Transverse colon (tissue), 4 donors: Measurements from ENCODE around the gene SSBP2. TPM values are rescaled to one million over a fixed set of nuclear protein-coding genes. Genes with fewer than 3 reads are reported as not detected.

Experiments
- DNase-seq: peaks from one replicate; pipeline ENCODE4 v3.0.0-alpha.2; 2019
- H3K27ac ChIP-seq, 4 donors: fragments of 200-600 bp; sonication (generic); 2 replicates each; pipeline ENCODE4 v1.5.1; 2016 to 2018; ENCODE audit warnings: inconsistent platforms in 4 of 4
- H3K27me3 ChIP-seq: fragments of 200-600 bp; sonication (generic); 2 replicates; pipeline ENCODE4 v1.5.1; 2017; ENCODE audit warnings: inconsistent platforms
- H3K36me3 ChIP-seq, 4 donors: fragments of 200-600 bp; sonication (generic); 2 replicates each; pipeline ENCODE4 v1.5.1; 2017 to 2019; ENCODE audit warnings: inconsistent platforms in 4 of 4
- H3K4me1 ChIP-seq, 4 donors: fragments of 200-600 bp; sonication (generic); 2 replicates each; pipeline ENCODE4 v1.5.1; 2017 to 2020; ENCODE audit warnings: inconsistent platforms in 4 of 4
- H3K4me3 ChIP-seq, 4 donors: fragments of 200-600 bp; sonication (generic); 1 replicate in 1 of 4; 2 replicates in 3 of 4; pipeline versions ENCODE4 v1.5.1 to v1.6.1; 2017 to 2019; ENCODE audit warnings: inconsistent platforms in 4 of 4
- H3K9me3 ChIP-seq, 2 donors: fragments of 200-600 bp; sonication (generic); 2 replicates each; pipeline ENCODE4 v1.5.1; 2017 to 2019; ENCODE audit warnings: inconsistent platforms in 2 of 2
- EP300 ChIP-seq: sonication (generic); formaldehyde crosslinking; IDR thresholded peaks from one replicate; pipeline ENCODE4 v1.6.1; 2017; ENCODE audit warnings: antibody characterized with exemption, low read depth
- POLR2A ChIP-seq: fragments of 450-650 bp; IDR thresholded peaks from one replicate; pipeline ENCODE4 v1.6.1; 2016; ENCODE audit warnings: antibody characterized with exemption, mild to moderate bottlenecking, moderate library complexity
- POLR2AphosphoS5 ChIP-seq, 3 donors: sonication (generic); formaldehyde crosslinking; IDR thresholded peaks; one replicate each; pipeline ENCODE4 v1.6.1; 2016; ENCODE audit warnings: antibody characterized with exemption in 3 of 3
- WGBS, 2 donors: methylation state at CpG; one replicate each; pipeline ENCODE4 v1.1.5; 2018; ENCODE audit warnings: low coverage in 1 of 2; 5-methylcytosine and 5-hydroxymethylcytosine counted together
- in situ Hi-C, 4 donors: fragments of 200-750 bp; cut with MboI; loops; one replicate each; pipeline versions ENCODE4 v1.15.0 to v1.15.1; 2017; ENCODE audit warnings: low sequenced_read_pairs in 3 of 4, low pct_ligation_motif_present in 1 of 4, low pct_unique_long_range_greater_than_20kb in 1 of 4
- intact Hi-C: fragments of 100-400 bp; cut with DNase I; formaldehyde crosslinking; loops from one replicate; pipeline ENCODE4 v1.15.1; 2023; ENCODE audit warnings: low total_unique reads
- total RNA-seq, 4 donors: library from RNA; depleted of rRNA; stranded (reverse); fragments of >200 nt; gene quantifications; one replicate each; pipeline ENCODE4 v1.1.0, GENCODE V29; 2016
- TF ChIP-seq, protein P1 (sequence below), 5 experiments: fragments of 200-600 bp in 3 of 5; fragments of 450-650 bp in 2 of 5; sonication (generic) in 3 of 5; IDR thresholded peaks; 1 replicate in 2 of 5; 2 replicates in 3 of 5; pipeline ENCODE4 v1.5.1; 2016 to 2017; ENCODE audit warnings: antibody characterized with exemption in 5 of 5, inconsistent platforms in 3 of 5, mild to moderate bottlenecking in 2 of 5, moderate library complexity in 1 of 5

SSBP2 gene
- total RNA-seq, 4 donors from 2014 or later: 22.8 to 50.4 (median 34.4) TPM

DNA sequence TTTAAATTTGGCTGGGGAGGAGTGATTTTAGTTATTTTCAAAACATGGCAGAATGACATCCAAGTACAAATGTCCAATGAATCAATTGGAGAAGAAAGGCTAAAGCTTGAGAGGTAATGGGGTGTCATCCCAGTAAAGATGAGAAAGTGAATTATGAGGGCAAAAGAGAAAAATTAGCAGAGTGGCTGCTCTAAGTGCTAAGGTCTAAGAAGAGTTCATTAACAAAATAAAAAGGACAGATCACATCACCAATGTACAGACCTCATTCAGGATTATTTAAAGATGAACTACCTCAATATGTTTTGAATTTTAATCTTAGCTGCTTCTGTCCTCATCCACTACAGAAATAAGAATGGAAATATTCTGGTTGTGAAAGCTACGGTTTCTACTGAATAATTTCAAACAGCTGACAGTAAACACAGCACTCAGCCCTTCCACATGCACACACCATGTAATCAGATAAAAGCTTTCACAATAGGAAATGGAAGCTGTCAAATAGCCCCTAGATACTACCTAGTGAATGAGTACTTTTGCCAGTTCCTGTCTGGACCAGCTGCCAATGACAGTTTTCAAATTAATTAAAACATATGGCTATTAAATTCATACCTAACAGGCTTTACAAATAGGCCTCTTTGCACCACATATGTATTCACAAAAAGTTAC is 171.5 kb downstream of the SSBP2 start:
- H3K36me3 ChIP-seq: no peaks in the 10 kb centered on the region
- no peaks in the 10 kb centered on the region for H3K9me3 ChIP-seq
- no peak overlapping the region for H3K4me3 ChIP-seq
- no peaks in the 10 kb centered on the region for H3K4me1 ChIP-seq
- no peak overlapping the region for H3K27ac ChIP-seq
- H3K27me3 ChIP-seq: no peaks in the 10 kb centered on the region
- DNase-seq: no peak
- in situ Hi-C loops: no loop called here
- TF ChIP-seq, protein P1, sequence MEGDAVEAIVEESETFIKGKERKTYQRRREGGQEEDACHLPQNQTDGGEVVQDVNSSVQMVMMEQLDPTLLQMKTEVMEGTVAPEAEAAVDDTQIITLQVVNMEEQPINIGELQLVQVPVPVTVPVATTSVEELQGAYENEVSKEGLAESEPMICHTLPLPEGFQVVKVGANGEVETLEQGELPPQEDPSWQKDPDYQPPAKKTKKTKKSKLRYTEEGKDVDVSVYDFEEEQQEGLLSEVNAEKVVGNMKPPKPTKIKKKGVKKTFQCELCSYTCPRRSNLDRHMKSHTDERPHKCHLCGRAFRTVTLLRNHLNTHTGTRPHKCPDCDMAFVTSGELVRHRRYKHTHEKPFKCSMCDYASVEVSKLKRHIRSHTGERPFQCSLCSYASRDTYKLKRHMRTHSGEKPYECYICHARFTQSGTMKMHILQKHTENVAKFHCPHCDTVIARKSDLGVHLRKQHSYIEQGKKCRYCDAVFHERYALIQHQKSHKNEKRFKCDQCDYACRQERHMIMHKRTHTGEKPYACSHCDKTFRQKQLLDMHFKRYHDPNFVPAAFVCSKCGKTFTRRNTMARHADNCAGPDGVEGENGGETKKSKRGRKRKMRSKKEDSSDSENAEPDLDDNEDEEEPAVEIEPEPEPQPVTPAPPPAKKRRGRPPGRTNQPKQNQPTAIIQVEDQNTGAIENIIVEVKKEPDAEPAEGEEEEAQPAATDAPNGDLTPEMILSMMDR (IDR thresholded peaks at IDR 0.05): no peak
- TF ChIP-seq EP300: no peak
- TF ChIP-seq POLR2AphosphoS5 (IDR thresholded peaks at IDR 0.05): no peak
- no peak for TF ChIP-seq POLR2A
- intact Hi-C loops: no loop called here
- 33 to 59% methylated on average over 1 of the region's 1 CpG for WGBS, 2 donors

DNA sequence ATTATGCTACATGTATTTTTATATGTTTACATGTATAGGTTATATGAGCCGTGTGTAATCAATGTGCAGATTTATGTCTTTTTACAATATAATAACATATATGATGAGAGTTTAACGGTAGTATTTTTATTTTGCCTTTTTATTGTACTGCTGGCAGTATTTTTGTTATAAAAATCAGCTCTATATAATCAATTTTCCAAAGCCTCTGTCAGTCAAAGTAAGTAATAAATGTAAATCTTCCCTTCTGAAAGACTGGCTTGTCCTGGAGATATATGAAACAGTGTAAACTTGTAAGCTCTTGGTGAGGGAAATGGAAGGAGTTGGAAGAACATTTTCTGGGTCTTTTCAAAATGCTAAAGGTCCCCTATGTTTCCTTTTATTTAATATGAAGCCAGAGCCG is 173.8 kb downstream of the SSBP2 start:
- no peak overlapping the region for H3K4me3 ChIP-seq
- no peak for DNase-seq
- whole genome bisulfite sequencing, 2 donors: 66 to 73% methylated on average over 3 of the region's 3 CpGs
- in situ Hi-C loops (no loop called here), intact Hi-C loops (no loop called here)
- no peak overlapping the region for H3K27ac ChIP-seq
- H3K9me3 ChIP-seq: no peaks in the 10 kb centered on the region
- H3K36me3 ChIP-seq: no peaks in the 10 kb centered on the region
- H3K4me1 ChIP-seq: no peaks in the 10 kb centered on the region
- H3K27me3 ChIP-seq: no peaks in the 10 kb centered on the region
- TF ChIP-seq POLR2AphosphoS5 (IDR thresholded peaks at IDR 0.05): no peak
- TF ChIP-seq POLR2A: no peak
- TF ChIP-seq, protein P1 (IDR thresholded peaks at IDR 0.05): no peak

DNA sequence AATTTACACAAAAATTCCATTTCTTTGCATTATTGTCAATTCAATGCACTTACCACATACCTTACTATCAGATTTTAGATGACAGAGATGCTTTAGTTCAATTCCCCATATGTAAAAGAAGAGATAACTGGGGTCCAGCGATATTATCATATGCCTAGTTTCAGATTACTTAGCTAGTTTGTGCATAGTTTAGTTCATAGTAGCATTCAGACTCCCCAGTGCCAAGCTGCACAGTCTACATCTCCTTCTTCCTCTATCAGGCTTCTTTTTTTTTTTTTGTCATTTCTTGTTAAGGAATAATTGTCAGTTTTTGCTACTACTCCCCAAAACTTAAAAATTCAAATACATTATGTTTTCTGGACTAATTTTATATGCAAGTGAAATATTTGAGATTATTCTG is 175.0 kb downstream of the SSBP2 start:
- H3K36me3 ChIP-seq: no peaks in the 10 kb centered on the region
- in situ Hi-C loops (no loop called here), intact Hi-C loops (no loop called here)
- WGBS, 2 donors: 95 to 100% methylated on average over 1 of the region's 1 CpG
- H3K9me3 ChIP-seq: no peaks in the 10 kb centered on the region
- H3K27ac ChIP-seq: no peak overlapping the region
- no peak for DNase-seq
- H3K4me3 ChIP-seq: no peak overlapping the region
- H3K4me1 ChIP-seq: no peaks in the 10 kb centered on the region
- no peaks in the 10 kb centered on the region for H3K27me3 ChIP-seq
- TF ChIP-seq POLR2AphosphoS5 (IDR thresholded peaks at IDR 0.05): no peak

DNA sequence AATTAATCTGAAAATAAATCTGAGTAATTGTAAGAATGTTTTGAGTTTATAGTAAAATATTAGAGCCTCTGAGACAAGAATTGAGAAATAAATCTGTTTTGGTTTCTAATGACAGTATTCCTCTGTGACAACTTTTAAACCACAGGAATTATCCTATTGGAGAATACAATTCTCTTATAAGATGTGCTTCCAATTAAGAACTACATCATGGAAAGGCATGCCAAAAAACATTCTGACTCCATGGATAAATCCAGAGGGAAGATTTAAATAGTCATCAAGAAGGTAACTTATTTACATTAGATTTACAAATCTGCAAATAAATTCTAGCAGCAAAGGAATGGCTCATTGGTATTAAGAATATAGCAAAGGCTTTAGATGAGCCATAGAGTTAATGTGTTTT is 178.7 kb downstream of the SSBP2 start:
- no peak for DNase-seq
- H3K27me3 ChIP-seq: no peaks in the 10 kb centered on the region
- in situ Hi-C loops (no loop called here), intact Hi-C loops (no loop called here)
- H3K9me3 ChIP-seq: no peaks in the 10 kb centered on the region
- no peaks in the 10 kb centered on the region for H3K4me1 ChIP-seq
- H3K36me3 ChIP-seq: no peaks in the 10 kb centered on the region
- TF ChIP-seq EP300: no peak
- TF ChIP-seq, protein P1 (IDR thresholded peaks at IDR 0.05): no peak
- TF ChIP-seq POLR2AphosphoS5 (IDR thresholded peaks at IDR 0.05): no peak
- TF ChIP-seq POLR2A: no peak
- H3K4me3 ChIP-seq: no peak overlapping the region
- no peak overlapping the region for H3K27ac ChIP-seq

DNA sequence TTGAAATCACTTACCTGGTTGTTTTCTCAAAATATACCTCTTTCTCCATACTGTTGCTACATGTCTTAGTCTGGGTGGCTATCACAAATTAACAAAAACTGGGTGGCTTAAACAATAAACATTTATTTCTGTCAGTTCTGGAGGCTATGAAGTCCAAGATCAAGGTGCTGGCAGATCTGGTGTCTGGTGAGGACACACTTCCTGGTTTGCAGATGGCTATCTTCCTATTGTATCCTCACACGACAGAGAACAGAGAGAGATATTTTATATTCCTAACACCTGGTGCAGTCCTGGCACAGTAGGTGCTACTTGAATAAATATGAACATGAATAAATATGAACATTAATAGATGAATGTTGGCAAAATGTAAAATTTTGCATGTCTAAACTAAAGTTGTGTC is 192.7 kb downstream of the SSBP2 start:
- WGBS, 2 donors: 43 to 64% methylated on average over 1 of the region's 1 CpG
- intact Hi-C loops (no loop called here), in situ Hi-C loops (no loop called here)
- H3K4me3 ChIP-seq: no peak overlapping the region
- H3K4me1 ChIP-seq: peaks cover 0 to 13% (median 5%) of the 10 kb centered on the region in 4 donors
- no peak for TF ChIP-seq POLR2AphosphoS5 (IDR thresholded peaks at IDR 0.05)
- no peak for TF ChIP-seq POLR2A
- TF ChIP-seq, protein P1 (IDR thresholded peaks at IDR 0.05): no peak
- TF ChIP-seq EP300: no peak
- H3K36me3 ChIP-seq: no peaks in the 10 kb centered on the region
- H3K27ac ChIP-seq: no peak overlapping the region
- no peaks in the 10 kb centered on the region for H3K27me3 ChIP-seq
- DNase-seq: no peak
- no peaks in the 10 kb centered on the region for H3K9me3 ChIP-seq
